Measurements from ENCODE around the gene RUFY3. TPM values are rescaled to one million over a fixed set of nuclear protein-coding genes. Genes with fewer than 3 reads are reported as not detected.
"Not testable (repeated sequence)": the region's sequence is repeated elsewhere in the genome, so short reads cannot be mapped to it uniquely, and the experiment has no call there.

Gene RUFY3
- total and polyA plus RNA-seq, 12 donors = 41.8 to 141 (median 85.4) TPM

DNA sequence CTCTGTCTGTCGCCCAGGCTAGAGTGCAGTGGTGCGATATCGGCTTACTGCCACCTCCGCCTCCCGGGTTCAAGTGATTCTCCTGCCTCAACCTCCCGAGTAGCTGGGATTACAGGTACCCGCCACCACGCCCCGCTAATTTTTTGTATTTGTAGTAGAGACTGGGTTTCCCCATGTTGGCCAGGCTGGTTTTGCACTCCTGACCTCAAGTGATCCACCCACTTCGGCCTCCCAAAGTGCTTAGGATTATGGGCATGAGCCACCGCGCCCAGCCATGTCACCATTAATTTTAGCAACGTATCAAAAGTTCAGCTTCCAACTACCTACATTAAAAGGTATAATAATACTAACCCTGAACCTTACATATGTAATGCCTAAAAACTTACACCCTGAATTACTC is 34.4 kb upstream of the RUFY3 start:
- Histone ChIP-seq H3K9me3 (replicated peaks in 1 of 3) (no peaks in the 10 kb centered on the region), H3K27ac (peak overlapping the region; percentile 85 to 97 (median 89)), H3K27me3 (no peaks in the 10 kb centered on the region), H3K36me3 (replicated peaks in 1 of 2) (peaks cover 0 to under 1% of the 10 kb centered on the region in 2 donors), H3K4me3 (peak overlapping the region in 3 of 4 donors; percentile 27 to 96 (median 56)), H3K4me1 (replicated peaks in 1 of 2) (peaks cover 21 to 33% of the 10 kb centered on the region in 2 donors)
- TF ChIP-seq, protein P1, sequence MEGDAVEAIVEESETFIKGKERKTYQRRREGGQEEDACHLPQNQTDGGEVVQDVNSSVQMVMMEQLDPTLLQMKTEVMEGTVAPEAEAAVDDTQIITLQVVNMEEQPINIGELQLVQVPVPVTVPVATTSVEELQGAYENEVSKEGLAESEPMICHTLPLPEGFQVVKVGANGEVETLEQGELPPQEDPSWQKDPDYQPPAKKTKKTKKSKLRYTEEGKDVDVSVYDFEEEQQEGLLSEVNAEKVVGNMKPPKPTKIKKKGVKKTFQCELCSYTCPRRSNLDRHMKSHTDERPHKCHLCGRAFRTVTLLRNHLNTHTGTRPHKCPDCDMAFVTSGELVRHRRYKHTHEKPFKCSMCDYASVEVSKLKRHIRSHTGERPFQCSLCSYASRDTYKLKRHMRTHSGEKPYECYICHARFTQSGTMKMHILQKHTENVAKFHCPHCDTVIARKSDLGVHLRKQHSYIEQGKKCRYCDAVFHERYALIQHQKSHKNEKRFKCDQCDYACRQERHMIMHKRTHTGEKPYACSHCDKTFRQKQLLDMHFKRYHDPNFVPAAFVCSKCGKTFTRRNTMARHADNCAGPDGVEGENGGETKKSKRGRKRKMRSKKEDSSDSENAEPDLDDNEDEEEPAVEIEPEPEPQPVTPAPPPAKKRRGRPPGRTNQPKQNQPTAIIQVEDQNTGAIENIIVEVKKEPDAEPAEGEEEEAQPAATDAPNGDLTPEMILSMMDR (IDR thresholded peaks at IDR 0.05) = no peak
- no peak for TF ChIP-seq POLR2A (IDR thresholded peaks at IDR 0.05)
- intact Hi-C loops (cut with DNase I) = loop anchor here in 1 of 2 donors (10.0 kb wide), 1 partner anchor 147 kb away; the partner anchor contains the start of gene GRSF1
- WGBS, 4 donors = 63 to 70% (median 66%) methylated on average over 13 of the region's 13 CpGs
- DNase-seq = peak in 5 of 7 donors; percentile 16 to 62 (median 34)

DNA sequence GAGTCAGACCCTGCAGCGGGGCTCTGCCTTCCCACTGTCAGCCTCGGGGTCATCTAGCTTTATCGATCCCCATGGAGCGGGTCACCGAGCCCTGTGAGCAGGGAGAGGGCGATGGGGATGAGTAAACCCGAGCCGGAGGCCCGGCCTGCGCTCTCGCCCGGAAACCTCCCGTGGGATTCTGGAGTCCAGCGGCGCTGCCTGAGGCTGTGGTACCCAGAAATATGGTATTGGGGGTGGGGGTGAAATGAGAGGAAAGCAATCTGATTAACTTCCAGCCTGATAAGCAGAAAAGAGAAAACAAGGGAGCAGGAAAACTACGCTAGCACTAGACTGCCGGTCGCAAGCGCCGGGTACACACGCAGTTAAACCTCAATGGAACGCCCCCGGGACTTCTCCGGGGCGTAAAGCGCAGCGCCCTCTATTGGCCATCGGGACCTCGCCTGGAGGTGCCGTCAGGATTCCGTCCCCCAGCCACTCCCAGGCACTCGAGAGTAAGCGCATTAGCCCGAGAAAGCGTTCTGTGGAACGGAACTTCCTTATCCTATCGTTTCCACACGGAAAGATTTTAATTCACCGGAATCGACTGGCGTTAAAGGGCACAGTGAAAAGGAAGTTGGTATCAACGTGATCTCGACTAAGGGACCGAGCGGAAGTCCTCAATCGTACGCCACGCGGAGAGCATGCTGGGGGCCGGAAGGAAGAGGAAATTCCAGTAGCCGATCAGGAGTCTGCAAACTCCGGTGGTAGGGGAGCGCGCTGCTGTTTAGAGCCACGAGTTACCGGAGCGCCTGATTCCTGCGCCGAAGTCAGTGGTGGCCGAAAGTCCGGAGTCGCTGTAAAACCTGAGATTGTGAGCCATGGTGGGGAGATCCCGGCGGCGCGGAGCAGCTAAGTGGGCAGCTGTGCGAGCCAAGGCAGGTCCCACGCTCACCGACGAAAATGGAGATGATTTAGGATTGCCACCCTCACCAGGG is 33.7 kb upstream of the RUFY3 start, which contains the start of gene UTP3:
Gene UTP3 (plus strand): TSS at position 712 of the 974 bp plus-strand sequence. CDS start 146 bp downstream, at position 858.
- 0 to 1% (median 0%) methylated on average over 37 to 70 of the region's 70 CpGs for WGBS, 4 donors
- Histone ChIP-seq H3K4me3 (peak within 1 kb of the TSS; percentile 48 to 96 (median 54)), H3K9me3 (replicated peaks in 1 of 3) (no peaks in the 10 kb centered on the region), H3K36me3 (replicated peaks in 1 of 2) (peaks cover 0 to 4% of the 10 kb centered on the region in 2 donors), H3K27me3 (no peaks in the 10 kb centered on the region), H3K4me1 (replicated peaks in 1 of 2) (peaks cover 21 to 33% of the 10 kb centered on the region in 2 donors), H3K27ac (peak within 1 kb of the TSS; percentile 85 to 97 (median 89))
- peak; percentile 60 to 79 for TF ChIP-seq POLR2A (IDR thresholded peaks at IDR 0.05)
- TF ChIP-seq, protein P1 (IDR thresholded peaks at IDR 0.05) = peak; percentile 87 to 96 (median 94)
- intact Hi-C loops (cut with DNase I) = loop anchor here in 1 of 2 donors (10.0 kb wide), 1 partner anchor 147 kb away; the partner anchor contains the start of gene GRSF1
- peak; percentile 96 to 98 (median 96) for DNase-seq

- Histone ChIP-seq H3K9me3 (replicated peaks in 1 of 3) (no peaks in the 10 kb centered on the region), H3K27me3 (no peaks in the 10 kb centered on the region), H3K4me1 (replicated peaks in 1 of 2) (peaks cover 21 to 33% of the 10 kb centered on the region in 2 donors), H3K36me3 (replicated peaks in 1 of 2) (peaks cover 0 to 4% of the 10 kb centered on the region in 2 donors), H3K27ac (peak overlapping the region; percentile 50 to 97 (median 89)), H3K4me3 (peak overlapping the region; percentile 48 to 96 (median 54))
- WGBS, 4 donors = 1 to 2% (median 1%) methylated on average over 19 of the region's 19 CpGs
- TF ChIP-seq, protein P1 (IDR thresholded peaks at IDR 0.05) = no peak
- TF ChIP-seq POLR2A (IDR thresholded peaks at IDR 0.05) = no peak
- peak in 1 of 7 donors; percentile 31 for DNase-seq
- intact Hi-C loops (cut with DNase I) = loop anchor here in 1 of 2 donors (10.0 kb wide), 1 partner anchor 146 kb away; the partner anchor contains the start of gene GRSF1
Observed at GRCh38 chr4:70688795-70689231, 33.0 kb upstream of the RUFY3 start.

GRCh38 chr4:70691661-70692060 is 30.1 kb upstream of the RUFY3 start:
- peaks cover 21 to 33% of the 10 kb centered on the region in 2 donors for H3K4me1 ChIP-seq (replicated peaks in 1 of 2)
- peaks cover 0 to 4% of the 10 kb centered on the region in 2 donors for H3K36me3 ChIP-seq (replicated peaks in 1 of 2)
- H3K4me3 ChIP-seq = no peak overlapping the region
- intact Hi-C loops (cut with DNase I) = no loop called here
- no peak for DNase-seq
- no peak for TF ChIP-seq POLR2A (IDR thresholded peaks at IDR 0.05)
- H3K9me3 ChIP-seq (replicated peaks in 1 of 3) = no peaks in the 10 kb centered on the region
- WGBS, 4 donors = 53 to 67% (median 63%) methylated on average over 1 of the region's 1 CpG
- H3K27me3 ChIP-seq = no peaks in the 10 kb centered on the region
- peak overlapping the region in 1 of 5 donors; percentile 21 for H3K27ac ChIP-seq

GRCh38 chr4:70694633-70695032 is 27.1 kb upstream of the RUFY3 start:
- H3K4me3 ChIP-seq; H3K9me3 ChIP-seq (replicated peaks in 1 of 3); H3K27me3 ChIP-seq; intact Hi-C loops (cut with DNase I); H3K36me3 ChIP-seq (replicated peaks in 1 of 2); DNase-seq; H3K27ac ChIP-seq: not testable (repeated sequence)
- WGBS, 4 donors = 91 to 96% (median 93%) methylated on average over 7 of the region's 7 CpGs
- peaks cover 9 to 26% of the 10 kb centered on the region in 2 donors for H3K4me1 ChIP-seq (replicated peaks in 1 of 2)

GRCh38 chr4:70698435-70698834 is 23.3 kb upstream of the RUFY3 start:
- WGBS, 4 donors = 68 to 82% (median 79%) methylated on average over 8 of the region's 8 CpGs
- not testable (repeated sequence) for H3K27ac ChIP-seq, H3K27me3 ChIP-seq

More at GRCh38 chr4:70698435-70698834, 23.3 kb upstream of the RUFY3 start:
- DNase-seq; H3K36me3 ChIP-seq (replicated peaks in 1 of 2); H3K9me3 ChIP-seq (replicated peaks in 1 of 3); H3K4me3 ChIP-seq; intact Hi-C loops (cut with DNase I); H3K4me1 ChIP-seq (replicated peaks in 1 of 2): not testable (repeated sequence)

All from adrenal gland (tissue), 12 donors.